ENCODE data around the gene SHOX. TPM values are rescaled to one million over a fixed set of nuclear protein-coding genes. Genes with fewer than 3 reads are reported as not detected.

Gene SHOX
- total RNA-seq, 1 donor from 2014 or later, result not detected

GRCh38 chrX:701673-702072, 71.1 kb downstream of the SHOX start:
- peaks cover 14% of the 10 kb centered on the region for H3K9me3 Mint-ChIP-seq
- no peak overlapping the region for H3K27ac Mint-ChIP-seq
- POLR2A ChIA-PET, result no interaction called here
- H3K27me3 Mint-ChIP-seq, result no peaks in the 10 kb centered on the region
- no peak for ATAC-seq (ENCODE audit: low read depth)
- H3K4me1 Mint-ChIP-seq, result no peaks in the 10 kb centered on the region
- no peak overlapping the region for H3K4me3 Mint-ChIP-seq
- H3K36me3 Mint-ChIP-seq (ENCODE audit: low read depth), result no peaks in the 10 kb centered on the region
- intact Hi-C loops (cut with micrococcal nuclease), result no loop called here
- TF ChIP-seq, protein P1, sequence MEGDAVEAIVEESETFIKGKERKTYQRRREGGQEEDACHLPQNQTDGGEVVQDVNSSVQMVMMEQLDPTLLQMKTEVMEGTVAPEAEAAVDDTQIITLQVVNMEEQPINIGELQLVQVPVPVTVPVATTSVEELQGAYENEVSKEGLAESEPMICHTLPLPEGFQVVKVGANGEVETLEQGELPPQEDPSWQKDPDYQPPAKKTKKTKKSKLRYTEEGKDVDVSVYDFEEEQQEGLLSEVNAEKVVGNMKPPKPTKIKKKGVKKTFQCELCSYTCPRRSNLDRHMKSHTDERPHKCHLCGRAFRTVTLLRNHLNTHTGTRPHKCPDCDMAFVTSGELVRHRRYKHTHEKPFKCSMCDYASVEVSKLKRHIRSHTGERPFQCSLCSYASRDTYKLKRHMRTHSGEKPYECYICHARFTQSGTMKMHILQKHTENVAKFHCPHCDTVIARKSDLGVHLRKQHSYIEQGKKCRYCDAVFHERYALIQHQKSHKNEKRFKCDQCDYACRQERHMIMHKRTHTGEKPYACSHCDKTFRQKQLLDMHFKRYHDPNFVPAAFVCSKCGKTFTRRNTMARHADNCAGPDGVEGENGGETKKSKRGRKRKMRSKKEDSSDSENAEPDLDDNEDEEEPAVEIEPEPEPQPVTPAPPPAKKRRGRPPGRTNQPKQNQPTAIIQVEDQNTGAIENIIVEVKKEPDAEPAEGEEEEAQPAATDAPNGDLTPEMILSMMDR (IDR thresholded peaks at IDR 0.05), result no peak
- no peak for DNase-seq
- CTCF ChIA-PET, result no interaction called here

- DNase-seq, result no peak
- Mint-ChIP-seq H3K36me3 (ENCODE audit: low read depth) (no peaks in the 10 kb centered on the region), H3K4me1 (no peaks in the 10 kb centered on the region), H3K27me3 (no peaks in the 10 kb centered on the region), H3K27ac (no peak overlapping the region), H3K9me3 (peaks cover 11% of the 10 kb centered on the region), H3K4me3 (no peak overlapping the region)
- TF ChIP-seq, protein P1 (IDR thresholded peaks at IDR 0.05), result no peak
- ATAC-seq (ENCODE audit: low read depth), result no peak
- intact Hi-C loops (cut with micrococcal nuclease), result no loop called here
- POLR2A ChIA-PET, result no interaction called here
- CTCF ChIA-PET, result no interaction called here
Measured at GRCh38 chrX:703466-703865, 72.9 kb downstream of the SHOX start.

DNA sequence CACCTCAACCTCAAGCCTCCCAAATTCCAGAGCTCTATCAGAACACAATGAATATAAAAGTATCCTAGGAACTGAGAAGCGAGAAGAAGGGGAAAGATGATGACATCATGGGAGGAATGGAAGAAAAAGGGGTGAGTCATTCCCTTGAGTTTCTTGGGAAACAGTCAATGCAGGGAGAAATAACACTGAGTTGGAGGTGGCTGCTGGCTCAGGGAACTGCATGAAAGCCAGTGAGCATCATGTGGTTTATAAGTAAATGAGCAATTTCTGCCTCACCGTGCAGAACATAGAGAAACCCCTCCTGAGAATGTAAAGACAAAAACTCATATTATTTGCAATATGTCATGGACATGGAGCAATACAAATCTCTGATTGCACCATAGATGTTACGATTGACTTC, 73.3 kb downstream of the SHOX start:
- H3K27me3 Mint-ChIP-seq, result no peaks in the 10 kb centered on the region
- intact Hi-C loops (cut with micrococcal nuclease), result no loop called here
- no peaks in the 10 kb centered on the region for H3K36me3 Mint-ChIP-seq (ENCODE audit: low read depth)
- peaks cover 11% of the 10 kb centered on the region for H3K9me3 Mint-ChIP-seq
- no peak overlapping the region for H3K27ac Mint-ChIP-seq
- no peak for DNase-seq
- TF ChIP-seq, protein P1 (IDR thresholded peaks at IDR 0.05), result no peak
- ATAC-seq (ENCODE audit: low read depth), result no peak
- ChIA-PET POLR2A (no interaction called here), CTCF (no interaction called here)
- no peaks in the 10 kb centered on the region for H3K4me1 Mint-ChIP-seq
- H3K4me3 Mint-ChIP-seq, result no peak overlapping the region

Other genes starting within 250 kb of the SHOX start
- gene PPP2R3B, start 243.9 kb upstream of the SHOX start, total RNA-seq, result 15.4 and 15.5 TPM in 2 replicates